K562 (cell line): Measurements from ENCODE around the gene TTLL9.

Experiments used
- BRF1 ChIP-seq: IDR thresholded peaks from 3 replicates; pipeline ENCODE4 v1.6.1; 2011; ENCODE audit warnings: borderline replicate concordance, mild to moderate bottlenecking; ENCODE audit not compliant: insufficient read length; ENCODE audit errors: extremely low read depth
- ELF4 ChIP-seq: fragments of 450-650 bp; formaldehyde crosslinking; IDR thresholded peaks from 2 replicates; pipeline ENCODE4 v1.4.0; 2022; ENCODE audit warnings: missing genetic modification characterization
- TBP ChIP-seq: optimal IDR thresholded peaks from 2 replicates; pipeline ENCODE3; 2011; ENCODE audit warnings: low read depth, low read length, improper control_type of control experiment
- ZBTB7A ChIP-seq: IDR thresholded peaks from 2 replicates; pipeline ENCODE4 v1.6.1; 2011; ENCODE audit warnings: low read depth, mild to moderate bottlenecking, low read length, moderate library complexity, borderline replicate concordance; ENCODE audit not compliant: control insufficient read depth
- ZNF274 ChIP-seq: IDR thresholded peaks from 2 replicates; pipeline ENCODE4 v1.6.1; 2011; ENCODE audit warnings: low read depth, mild to moderate bottlenecking, low read length, moderate library complexity, borderline replicate concordance
- ZNF57 ChIP-seq: fragments of 450-650 bp; formaldehyde crosslinking; IDR thresholded peaks from 2 replicates; pipeline ENCODE4 v1.4.0; 2020; ENCODE audit warnings: mild to moderate bottlenecking, moderate library complexity

- TF ChIP-seq ELF4, result no peak
- TF ChIP-seq TBP, result no peak
- no peak for TF ChIP-seq ZNF274
- no peak for TF ChIP-seq ZBTB7A
- no peak for TF ChIP-seq ZNF57 (CRISPR knock-in tag)
- no peak for TF ChIP-seq BRF1
These were observed 120.4 kb downstream of the TTLL9 start for GRCh38 chr20:31990641-31991338.
